Liver (tissue), 9 donors: Measurements from ENCODE around the gene THSD7B. TPM values are rescaled to one million over a fixed set of nuclear protein-coding genes. Genes with fewer than 3 reads are reported as not detected.

Experiments
- DNase-seq: peaks from one replicate; pipeline ENCODE4 v3.0.0-alpha.2; 2017; ENCODE audit warnings: low spot score
- H3K27ac ChIP-seq, 2 donors: one replicate each; pipeline ENCODE4 v1.7.0; 2013; ENCODE audit warnings: inconsistent platforms in 2 of 2, low read length in 2 of 2, control low read depth in 1 of 2, low read depth in 1 of 2, mild to moderate bottlenecking in 1 of 2
- H3K27me3 ChIP-seq, 4 donors: one replicate each; pipeline versions ENCODE4 v1.6.1 to v1.7.0; 2013; ENCODE audit warnings: low read length in 3 of 4, inconsistent platforms in 1 of 4, mild to moderate bottlenecking in 1 of 4, moderate library complexity in 1 of 4; ENCODE audit not compliant: control insufficient read depth in 4 of 4, insufficient read depth in 4 of 4
- H3K36me3 ChIP-seq, 4 donors: one replicate each; pipeline versions ENCODE4 v1.6.1 to v1.7.0; 2013; ENCODE audit warnings: low read length in 3 of 4, mild to moderate bottlenecking in 3 of 4, low read depth in 1 of 4, moderate library complexity in 1 of 4; ENCODE audit not compliant: control insufficient read depth in 4 of 4, insufficient read depth in 3 of 4
- H3K4me1 ChIP-seq, 4 donors: one replicate each; pipeline versions ENCODE4 v1.6.1 to v1.7.0; 2013; ENCODE audit warnings: low read length in 3 of 4, mild to moderate bottlenecking in 3 of 4, moderate library complexity in 1 of 4; ENCODE audit not compliant: control insufficient read depth in 4 of 4, insufficient read depth in 4 of 4
- H3K4me3 ChIP-seq, 3 donors: one replicate each; pipeline versions ENCODE4 v1.6.1 to v1.7.0; 2013; ENCODE audit warnings: low read length in 3 of 3, control low read depth in 1 of 3, low read depth in 1 of 3, mild to moderate bottlenecking in 1 of 3
- H3K9ac ChIP-seq, 2 donors: one replicate each; pipeline ENCODE4 v1.7.0; 2013; ENCODE audit warnings: low read length in 2 of 2, mild to moderate bottlenecking in 2 of 2, moderate library complexity in 2 of 2, control low read depth in 1 of 2, low read depth in 1 of 2
- H3K9me3 ChIP-seq, 4 donors: one replicate each; pipeline versions ENCODE4 v1.6.1 to v1.7.0; 2013; ENCODE audit warnings: low read length in 3 of 4; ENCODE audit not compliant: control insufficient read depth in 4 of 4
- ATF3 ChIP-seq: IDR thresholded peaks from 2 replicates; pipeline ENCODE4 v1.6.1; 2016; ENCODE audit warnings: antibody characterized with exemption
- CTCF ChIP-seq: fragments of 150-350 bp; IDR thresholded peaks from 2 replicates; pipeline ENCODE4 v1.5.1; 2017; ENCODE audit warnings: improper control_type of control experiment, low read depth, low read length; ENCODE audit not compliant: missing input control
- EGR1 ChIP-seq, 2 donors: IDR thresholded peaks; 2 replicates each; pipeline ENCODE4 v1.6.1; 2016 to 2018; ENCODE audit warnings: antibody characterized with exemption in 2 of 2, low read depth in 2 of 2
- FOXA1 ChIP-seq: IDR thresholded peaks from 2 replicates; pipeline ENCODE4 v1.6.1; 2016; ENCODE audit warnings: antibody characterized with exemption
- FOXA2 ChIP-seq: IDR thresholded peaks from 2 replicates; pipeline ENCODE4 v1.6.1; 2016; ENCODE audit warnings: antibody characterized with exemption
- GABPA ChIP-seq, 2 donors: IDR thresholded peaks in 1 of 2; conservative IDR thresholded peaks in 1 of 2; 2 replicates each; pipeline ENCODE4 v1.6.1; 2016; ENCODE audit warnings: antibody characterized with exemption in 2 of 2, mild to moderate bottlenecking in 1 of 2, moderate library complexity in 1 of 2
- HNF4A ChIP-seq, 2 donors: conservative IDR thresholded peaks; 2 replicates each; pipeline ENCODE4 v1.6.1; 2016; ENCODE audit warnings: antibody characterized with exemption in 2 of 2, mild to moderate bottlenecking in 2 of 2
- HNF4G ChIP-seq: IDR thresholded peaks from 2 replicates; pipeline ENCODE4 v1.6.1; 2016; ENCODE audit warnings: antibody characterized with exemption
- JUND ChIP-seq, 2 donors: IDR thresholded peaks; 2 replicates each; pipeline ENCODE4 v1.6.1; 2016; ENCODE audit warnings: antibody characterized with exemption in 2 of 2
- MAX ChIP-seq: IDR thresholded peaks from 2 replicates; pipeline ENCODE4 v1.6.1; 2016; ENCODE audit warnings: antibody characterized with exemption
- NR2F2 ChIP-seq: IDR thresholded peaks from 2 replicates; pipeline ENCODE4 v1.6.1; 2016; ENCODE audit warnings: antibody characterized with exemption
- RAD21 ChIP-seq, 2 donors: IDR thresholded peaks; 2 replicates each; pipeline ENCODE4 v1.6.1; 2016; ENCODE audit warnings: antibody characterized with exemption in 2 of 2, mild to moderate bottlenecking in 2 of 2
- REST ChIP-seq: IDR thresholded peaks from 2 replicates; pipeline ENCODE4 v1.6.1; 2016; ENCODE audit warnings: antibody characterized with exemption, mild to moderate bottlenecking
- RXRA ChIP-seq, 2 donors: IDR thresholded peaks; 2 replicates each; pipeline ENCODE4 v1.6.1; 2017 to 2018; ENCODE audit warnings: antibody characterized with exemption in 2 of 2, mild to moderate bottlenecking in 1 of 2
- SP1 ChIP-seq: IDR thresholded peaks from 2 replicates; pipeline ENCODE4 v1.6.1; 2018; ENCODE audit warnings: antibody characterized with exemption, mild to moderate bottlenecking
- TAF1 ChIP-seq: conservative IDR thresholded peaks from 2 replicates; pipeline ENCODE4 v1.6.1; 2016; ENCODE audit warnings: antibody characterized with exemption, mild to moderate bottlenecking
- YY1 ChIP-seq: IDR thresholded peaks from 2 replicates; pipeline ENCODE4 v1.6.1; 2016; ENCODE audit warnings: antibody characterized with exemption, mild to moderate bottlenecking
- ZBTB33 ChIP-seq: IDR thresholded peaks from 2 replicates; pipeline ENCODE4 v1.6.1; 2016; ENCODE audit warnings: antibody characterized with exemption
- WGBS: extraction: QIAGEN DNeasy Blood & Tissue Kit; methylation state at CpG from one replicate; pipeline ENCODE4 v1.1.7; 2013; 5-methylcytosine and 5-hydroxymethylcytosine counted together
- polyA plus RNA-seq, 2 donors: library from polyadenylated mRNA; stranded (reverse) in 1 of 2; unstranded in 1 of 2; fragments of 200-250 nt in 1 of 2; fragments of >200 nt in 1 of 2; fragmentation: Nextera tagmentation in 1 of 2; extraction: Ambion mirVana in 1 of 2; gene quantifications; one replicate each; pipeline versions ENCODE4 v1.2.1 to v1.2.3, GENCODE V29; 2013 to 2015
- total RNA-seq, 2 donors: library from RNA; depleted of rRNA; stranded (reverse); fragments of >200 nt; gene quantifications; one replicate each; pipeline ENCODE4 v1.2.3, GENCODE V29; 2014
- donor health status: healthy.
- donor health status: healthy.
- donor health status: healthy.
- donor health status: healthy.
- donor health status: healthy.

THSD7B gene
- total and polyA plus RNA-seq, 4 donors = 0.01 to 0.75 (median 0.42) TPM; not detected in 1

GRCh38 chr2:136785215-136785614 is 19.9 kb downstream of the THSD7B start (continued):
- TF ChIP-seq ZBTB33 (no peak), MAX (no peak), CTCF (no peak), JUND (IDR thresholded peaks at IDR 0.05) (no peak)

GRCh38 chr2:136787970-136788369 is 22.6 kb downstream of the THSD7B start:
- Histone ChIP-seq H3K27ac (no peak overlapping the region), H3K9ac (no peak overlapping the region), H3K27me3 (peaks cover 0 to 4% (median 0%) of the 10 kb centered on the region in 4 donors), H3K36me3 (no peaks in the 10 kb centered on the region), H3K9me3 (no peaks in the 10 kb centered on the region), H3K4me3 (no peak overlapping the region), H3K4me1 (no peaks in the 10 kb centered on the region)
- WGBS = 74% methylated on average over 3 of the region's 3 CpGs
- TF ChIP-seq EGR1 (IDR thresholded peaks at IDR 0.05; ENCODE audit: low read depth in 2 of 2) (no peak), MAX (no peak), FOXA2 (no peak), HNF4G (no peak), ATF3 (no peak), RXRA (IDR thresholded peaks at IDR 0.05) (no peak), YY1 (no peak), FOXA1 (no peak), HNF4A (conservative IDR thresholded peaks at IDR 0.05) (no peak), TAF1 (no peak), RAD21 (IDR thresholded peaks at IDR 0.05) (no peak), NR2F2 (no peak), GABPA (IDR thresholded peaks at IDR 0.05 in 1 of 2, conservative IDR thresholded peaks at IDR 0.05 in 1 of 2) (no peak), JUND (IDR thresholded peaks at IDR 0.05) (no peak), SP1 (no peak), REST (no peak), CTCF (no peak), ZBTB33 (no peak)
- DNase-seq = no peak
